ENCODE data around the gene STK24. TPM values are rescaled to one million over a fixed set of nuclear protein-coding genes. Genes with fewer than 3 reads are reported as not detected.

STK24 gene
- total RNA-seq, 2 donors from 2014 or later = 175 to 207 TPM

GRCh38 chr13:98542568-98543377 is 34.1 kb downstream of the STK24 start:
- ATAC-seq (replicated peaks in 1 of 2) (peak; percentile 64), DNase-seq (no peak)
- Mint-ChIP-seq H3K4me1 (ENCODE audit: low read depth) (peaks cover 100% of the 10 kb centered on the region), H3K4me3 (peak overlapping the region; percentile 79 to 82), H3K9me3 (no peaks in the 10 kb centered on the region), H3K36me3 (ENCODE audit: insufficient read depth in 2 of 2) (peaks cover 0 to 8% of the 10 kb centered on the region in 2 donors), H3K27ac (peak overlapping the region; percentile 93), H3K27me3 (ENCODE audit: low read depth) (no peaks in the 10 kb centered on the region)

- Mint-ChIP-seq H3K4me3 (peak overlapping the region; percentile 79 to 82), H3K4me1 (ENCODE audit: low read depth) (peaks cover 100% of the 10 kb centered on the region), H3K27ac (peak overlapping the region; percentile 89), H3K27me3 (ENCODE audit: low read depth) (no peaks in the 10 kb centered on the region), H3K9me3 (no peaks in the 10 kb centered on the region), H3K36me3 (ENCODE audit: insufficient read depth in 2 of 2) (peaks cover 0 to 8% of the 10 kb centered on the region in 2 donors)
- DNase-seq (no peak), ATAC-seq (replicated peaks in 1 of 2) (no peak)
These were observed 35.2 kb downstream of the STK24 start for GRCh38 chr13:98541701-98542203.

- peaks cover 0 to 8% of the 10 kb centered on the region in 2 donors for H3K36me3 Mint-ChIP-seq (ENCODE audit: insufficient read depth in 2 of 2)
- H3K4me1 Mint-ChIP-seq (ENCODE audit: low read depth) = peaks cover 100% of the 10 kb centered on the region
- peak overlapping the region in 1 of 2 donors; percentile 29 for H3K4me3 Mint-ChIP-seq
- peak overlapping the region; percentile 51 for H3K27ac Mint-ChIP-seq
- H3K9me3 Mint-ChIP-seq = no peaks in the 10 kb centered on the region
- no peaks in the 10 kb centered on the region for H3K27me3 Mint-ChIP-seq (ENCODE audit: low read depth)
- DNase-seq (no peak), ATAC-seq (replicated peaks in 1 of 2) (no peak)
These were observed 35.7 kb downstream of the STK24 start for GRCh38 chr13:98541191-98541590.

- peaks cover 100% of the 10 kb centered on the region for H3K4me1 Mint-ChIP-seq (ENCODE audit: low read depth)
- H3K9me3 Mint-ChIP-seq = no peaks in the 10 kb centered on the region
- ATAC-seq (replicated peaks in 1 of 2) (no peak), DNase-seq (no peak)
- H3K36me3 Mint-ChIP-seq (ENCODE audit: insufficient read depth in 2 of 2) = peaks cover 0 to 8% of the 10 kb centered on the region in 2 donors
- no peaks in the 10 kb centered on the region for H3K27me3 Mint-ChIP-seq (ENCODE audit: low read depth)
- H3K4me3 Mint-ChIP-seq = no peak overlapping the region
- peak overlapping the region; percentile 7 for H3K27ac Mint-ChIP-seq
These were observed 36.4 kb downstream of the STK24 start for GRCh38 chr13:98540476-98540875.

- H3K27ac Mint-ChIP-seq = no peak overlapping the region
- peak overlapping the region; percentile 4 to 26 for H3K4me3 Mint-ChIP-seq
- ATAC-seq (replicated peaks in 1 of 2) = no peak
- H3K27me3 Mint-ChIP-seq (ENCODE audit: low read depth) = no peaks in the 10 kb centered on the region
- H3K36me3 Mint-ChIP-seq (ENCODE audit: insufficient read depth in 2 of 2) = peaks cover 0 to 8% of the 10 kb centered on the region in 2 donors
- H3K9me3 Mint-ChIP-seq = no peaks in the 10 kb centered on the region
- no peak for DNase-seq
- H3K4me1 Mint-ChIP-seq (ENCODE audit: low read depth) = peaks cover 99% of the 10 kb centered on the region
These were observed 37.2 kb downstream of the STK24 start for GRCh38 chr13:98539666-98540065.

- Mint-ChIP-seq H3K27me3 (ENCODE audit: low read depth) (no peaks in the 10 kb centered on the region), H3K4me1 (ENCODE audit: low read depth) (peaks cover 99% of the 10 kb centered on the region), H3K36me3 (ENCODE audit: insufficient read depth in 2 of 2) (peaks cover 0 to 8% of the 10 kb centered on the region in 2 donors), H3K27ac (peak overlapping the region; percentile 96), H3K4me3 (peak overlapping the region; percentile 1 to 26), H3K9me3 (no peaks in the 10 kb centered on the region)
- ATAC-seq (replicated peaks in 1 of 2) (no peak), DNase-seq (no peak)
These were observed 38.0 kb downstream of the STK24 start for GRCh38 chr13:98538876-98539275.

- DNase-seq = no peak
- no peak for ATAC-seq (replicated peaks in 1 of 2)
- Mint-ChIP-seq H3K4me1 (ENCODE audit: low read depth) (peaks cover 96% of the 10 kb centered on the region), H3K4me3 (no peak overlapping the region), H3K27me3 (ENCODE audit: low read depth) (no peaks in the 10 kb centered on the region), H3K9me3 (no peaks in the 10 kb centered on the region), H3K27ac (no peak overlapping the region), H3K36me3 (ENCODE audit: insufficient read depth in 2 of 2) (peaks cover 0 to 8% of the 10 kb centered on the region in 2 donors)
These were observed 39.2 kb downstream of the STK24 start for GRCh38 chr13:98537740-98538139.

- no peaks in the 10 kb centered on the region for H3K27me3 Mint-ChIP-seq (ENCODE audit: low read depth)
- H3K27ac Mint-ChIP-seq = no peak overlapping the region
- peaks cover 0 to 8% of the 10 kb centered on the region in 2 donors for H3K36me3 Mint-ChIP-seq (ENCODE audit: insufficient read depth in 2 of 2)
- H3K4me3 Mint-ChIP-seq = no peak overlapping the region
- no peak for DNase-seq
- no peak for ATAC-seq (replicated peaks in 1 of 2)
- peaks cover 96% of the 10 kb centered on the region for H3K4me1 Mint-ChIP-seq (ENCODE audit: low read depth)
- H3K9me3 Mint-ChIP-seq = no peaks in the 10 kb centered on the region
These were observed 39.6 kb downstream of the STK24 start for GRCh38 chr13:98537306-98537705.

GRCh38 chr13:98536729-98537128 is 40.2 kb downstream of the STK24 start:
- ATAC-seq (replicated peaks in 1 of 2) (no peak), DNase-seq (no peak)
- peak overlapping the region; percentile 67 for H3K27ac Mint-ChIP-seq
- no peaks in the 10 kb centered on the region for H3K9me3 Mint-ChIP-seq
- H3K4me1 Mint-ChIP-seq (ENCODE audit: low read depth) = peaks cover 96% of the 10 kb centered on the region
- no peaks in the 10 kb centered on the region for H3K27me3 Mint-ChIP-seq (ENCODE audit: low read depth)
- peak overlapping the region in 1 of 2 donors; percentile 29 for H3K4me3 Mint-ChIP-seq
- H3K36me3 Mint-ChIP-seq (ENCODE audit: insufficient read depth in 2 of 2) = peaks cover 1 to 8% of the 10 kb centered on the region in 2 donors

- H3K27ac Mint-ChIP-seq = peak overlapping the region; percentile 74
- H3K9me3 Mint-ChIP-seq = no peaks in the 10 kb centered on the region
- DNase-seq (no peak), ATAC-seq (replicated peaks in 1 of 2) (no peak)
- H3K4me3 Mint-ChIP-seq = peak overlapping the region in 1 of 2 donors; percentile 29
- peaks cover 1 to 8% of the 10 kb centered on the region in 2 donors for H3K36me3 Mint-ChIP-seq (ENCODE audit: insufficient read depth in 2 of 2)
- H3K27me3 Mint-ChIP-seq (ENCODE audit: low read depth) = no peaks in the 10 kb centered on the region
- H3K4me1 Mint-ChIP-seq (ENCODE audit: low read depth) = peaks cover 96% of the 10 kb centered on the region
These were observed 41.2 kb downstream of the STK24 start for GRCh38 chr13:98535501-98536354.

- no peaks in the 10 kb centered on the region for H3K9me3 Mint-ChIP-seq
- peaks cover 1 to 6% of the 10 kb centered on the region in 2 donors for H3K36me3 Mint-ChIP-seq (ENCODE audit: insufficient read depth in 2 of 2)
- peak overlapping the region; percentile 3 for H3K27ac Mint-ChIP-seq
- H3K4me1 Mint-ChIP-seq (ENCODE audit: low read depth) = peaks cover 96% of the 10 kb centered on the region
- DNase-seq (no peak), ATAC-seq (replicated peaks in 1 of 2) (no peak)
- H3K4me3 Mint-ChIP-seq = no peak overlapping the region
- H3K27me3 Mint-ChIP-seq (ENCODE audit: low read depth) = no peaks in the 10 kb centered on the region
These were observed 42.1 kb downstream of the STK24 start for GRCh38 chr13:98534821-98535220.

- Mint-ChIP-seq H3K27ac (peak overlapping the region; percentile 26), H3K4me1 (ENCODE audit: low read depth) (peaks cover 96% of the 10 kb centered on the region), H3K9me3 (no peaks in the 10 kb centered on the region), H3K27me3 (ENCODE audit: low read depth) (no peaks in the 10 kb centered on the region), H3K4me3 (peak overlapping the region in 1 of 2 donors; percentile 13), H3K36me3 (ENCODE audit: insufficient read depth in 2 of 2) (peaks cover 1 to 6% of the 10 kb centered on the region in 2 donors)
- ATAC-seq (replicated peaks in 1 of 2) (peak; percentile 17 to 57), DNase-seq (no peak)
These were observed 43.0 kb downstream of the STK24 start for GRCh38 chr13:98533912-98534311.

GRCh38 chr13:98532254-98532653 is 44.7 kb downstream of the STK24 start:
- Mint-ChIP-seq H3K4me3 (no peak overlapping the region), H3K36me3 (ENCODE audit: insufficient read depth in 2 of 2) (peaks cover 1 to 2% of the 10 kb centered on the region in 2 donors), H3K4me1 (ENCODE audit: low read depth) (peaks cover 93% of the 10 kb centered on the region), H3K9me3 (no peaks in the 10 kb centered on the region), H3K27me3 (ENCODE audit: low read depth) (no peaks in the 10 kb centered on the region), H3K27ac (no peak overlapping the region)
- ATAC-seq (replicated peaks in 1 of 2) (no peak), DNase-seq (no peak)
